GM13977 (cell line): ENCODE results near the gene LRP6.
"Not testable (repeated sequence)": the region's sequence is repeated elsewhere in the genome, so short reads cannot be mapped to it uniquely, and the experiment has no call there.

ENCODE experiments used
- DNase-seq: peaks from one replicate; pipeline ENCODE4 v3.0.0; 2012; ENCODE audit warnings: low spot score
- in situ Hi-C: fragments of 300-500 bp; cut with MboI; formaldehyde crosslinking; loops from one replicate; pipeline ENCODE4 v1.12.0; 2022; ENCODE audit warnings: low sequenced_read_pairs, low pct_unique_long_range_greater_than_20kb, mixed read lengths, inconsistent platforms; ENCODE audit not compliant: unreplicated experiment
- TF ChIP-seq, protein P1 (sequence below): IDR thresholded peaks from 2 replicates; pipeline ENCODE4 v1.5.1; 2012; ENCODE audit warnings: mild to moderate bottlenecking, control low read depth; ENCODE audit not compliant: insufficient read depth; ENCODE audit errors: extremely low read depth, missing control alignments

Gene LRP6

DNA sequence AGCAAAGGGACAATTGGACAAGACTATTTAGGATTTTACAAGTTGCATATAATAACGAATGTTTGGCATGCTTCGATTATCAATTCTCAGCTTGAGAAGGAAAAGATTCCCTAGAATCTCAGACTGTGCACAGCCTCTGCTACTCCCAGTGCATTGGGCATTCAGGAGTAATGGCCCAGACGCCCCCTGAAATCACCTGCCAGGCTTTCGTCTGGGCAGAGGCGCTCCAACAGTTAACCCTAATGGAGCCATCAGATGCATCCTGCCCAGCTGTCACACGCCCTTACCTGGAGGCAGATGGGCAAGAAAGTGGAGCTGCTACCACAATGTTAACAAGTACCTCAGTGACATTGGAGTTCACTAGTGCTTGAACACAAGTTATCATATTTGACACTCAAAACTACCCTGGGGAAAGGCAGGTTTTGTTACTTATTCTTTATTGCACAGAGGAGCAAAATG is 927 bp upstream of the LRP6 start:
- DNase-seq = peak; percentile 28
- in situ Hi-C loops = no loop called here

DNA sequence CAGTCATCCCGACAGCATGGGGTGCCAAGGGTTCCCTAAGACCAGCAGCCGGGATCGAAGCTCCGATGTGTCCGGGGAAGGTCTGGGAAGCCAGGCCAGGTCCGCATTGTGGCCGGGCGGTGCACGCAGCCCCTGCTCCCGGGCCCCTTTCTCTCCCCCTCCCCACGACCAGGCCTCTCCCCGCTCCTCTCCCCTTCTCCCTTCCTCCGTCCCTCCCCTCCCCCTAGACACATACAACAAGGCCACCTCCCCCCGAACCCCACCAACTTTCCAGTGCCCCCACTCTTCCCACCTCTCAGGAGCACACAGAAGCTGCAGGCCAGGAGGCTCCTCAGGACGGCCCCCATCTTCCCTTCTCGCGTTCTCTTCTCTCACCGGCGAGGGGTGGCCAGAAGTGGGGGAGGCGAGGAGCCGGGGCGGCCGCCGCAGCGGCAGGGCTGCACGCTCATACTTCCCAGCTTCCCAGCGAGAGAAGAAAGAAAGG is 413 bp downstream of the LRP6 start:
- DNase-seq = no peak
- in situ Hi-C loops = no loop called here
- TF ChIP-seq, protein P1, sequence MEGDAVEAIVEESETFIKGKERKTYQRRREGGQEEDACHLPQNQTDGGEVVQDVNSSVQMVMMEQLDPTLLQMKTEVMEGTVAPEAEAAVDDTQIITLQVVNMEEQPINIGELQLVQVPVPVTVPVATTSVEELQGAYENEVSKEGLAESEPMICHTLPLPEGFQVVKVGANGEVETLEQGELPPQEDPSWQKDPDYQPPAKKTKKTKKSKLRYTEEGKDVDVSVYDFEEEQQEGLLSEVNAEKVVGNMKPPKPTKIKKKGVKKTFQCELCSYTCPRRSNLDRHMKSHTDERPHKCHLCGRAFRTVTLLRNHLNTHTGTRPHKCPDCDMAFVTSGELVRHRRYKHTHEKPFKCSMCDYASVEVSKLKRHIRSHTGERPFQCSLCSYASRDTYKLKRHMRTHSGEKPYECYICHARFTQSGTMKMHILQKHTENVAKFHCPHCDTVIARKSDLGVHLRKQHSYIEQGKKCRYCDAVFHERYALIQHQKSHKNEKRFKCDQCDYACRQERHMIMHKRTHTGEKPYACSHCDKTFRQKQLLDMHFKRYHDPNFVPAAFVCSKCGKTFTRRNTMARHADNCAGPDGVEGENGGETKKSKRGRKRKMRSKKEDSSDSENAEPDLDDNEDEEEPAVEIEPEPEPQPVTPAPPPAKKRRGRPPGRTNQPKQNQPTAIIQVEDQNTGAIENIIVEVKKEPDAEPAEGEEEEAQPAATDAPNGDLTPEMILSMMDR = no peak

More for the DNA sequence above, 927 bp upstream of the LRP6 start:
- TF ChIP-seq, protein P1 = no peak

DNA sequence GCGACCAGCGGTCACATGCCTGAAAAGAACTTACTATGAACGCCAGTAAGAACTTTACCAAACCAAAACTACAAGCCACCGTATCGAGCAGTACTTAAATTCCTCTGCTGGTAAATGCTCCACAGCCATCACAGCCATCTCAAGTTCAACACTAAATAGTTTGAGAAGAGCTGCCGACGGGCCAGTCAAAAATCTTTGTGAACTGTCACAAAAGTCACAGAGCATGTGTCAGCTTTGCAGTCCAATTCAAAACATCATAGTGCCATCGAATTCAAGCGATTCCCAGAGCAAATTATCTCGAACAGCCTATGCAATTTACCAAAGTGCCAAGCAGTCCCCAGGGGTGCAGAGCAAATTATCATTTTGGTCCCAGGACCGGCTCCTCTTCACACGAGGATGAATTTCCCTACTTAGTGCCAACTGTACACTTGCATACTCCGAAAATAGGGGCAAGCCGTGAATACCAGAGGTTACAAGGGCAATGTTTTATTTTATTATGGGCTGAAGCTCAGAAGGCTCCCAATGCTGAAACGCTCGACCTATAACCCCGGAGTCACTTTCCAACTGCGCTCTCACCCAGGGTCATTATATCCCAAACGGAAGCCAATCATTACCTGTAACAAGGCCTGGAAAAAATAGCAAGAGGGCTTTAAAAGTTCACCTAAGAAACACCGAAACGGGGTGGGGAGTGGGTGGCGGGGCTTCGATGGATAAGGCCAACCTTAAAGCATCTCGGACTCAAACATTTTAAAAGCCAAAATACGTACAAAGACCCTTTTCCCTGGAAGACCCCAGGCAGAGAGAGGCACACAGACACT is 1.1 kb downstream of the LRP6 start:
- in situ Hi-C loops = no loop called here
- TF ChIP-seq, protein P1 = no peak
- peak; percentile 34 for DNase-seq

DNA sequence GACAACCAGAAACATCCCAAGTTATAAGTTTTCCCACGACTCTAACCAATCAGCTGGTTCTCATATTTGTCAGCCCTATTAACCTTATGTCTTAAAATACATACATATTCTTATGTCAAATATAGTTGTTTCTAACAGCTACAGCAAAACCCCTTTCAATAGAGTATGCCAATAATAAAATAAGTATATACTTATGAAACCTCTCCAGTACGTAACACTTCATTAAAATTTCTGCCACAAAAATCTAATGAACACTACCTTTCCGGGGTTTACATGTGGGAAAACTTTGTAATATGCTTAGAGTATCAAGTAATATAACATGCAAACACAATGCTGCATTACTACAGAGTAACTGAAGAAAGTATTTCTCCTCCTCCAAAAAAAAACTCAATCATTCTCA is 1.8 kb downstream of the LRP6 start:
- TF ChIP-seq, protein P1 = no peak
- DNase-seq = no peak
- in situ Hi-C loops = no loop called here

DNA sequence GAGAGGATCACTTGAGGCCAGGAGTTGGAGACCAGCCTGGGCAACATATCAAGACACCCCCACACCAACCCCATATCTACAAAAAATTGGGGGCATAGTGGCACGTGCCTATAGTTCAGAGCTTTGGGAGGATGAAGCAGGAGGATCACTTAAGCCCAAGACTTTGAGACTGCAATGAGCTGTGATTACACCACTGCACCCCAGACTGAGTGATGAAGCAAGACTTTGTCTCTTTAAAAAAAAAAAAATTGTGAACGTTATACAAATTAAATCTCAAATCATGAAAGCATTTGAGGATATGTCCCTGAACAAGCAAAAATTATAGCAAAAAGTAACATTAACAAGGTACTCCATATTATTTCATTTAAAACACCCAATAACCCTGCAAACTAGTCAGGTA is 2.9 kb downstream of the LRP6 start:
- in situ Hi-C loops = no loop called here
- TF ChIP-seq, protein P1 = no peak
- DNase-seq = no peak

DNA sequence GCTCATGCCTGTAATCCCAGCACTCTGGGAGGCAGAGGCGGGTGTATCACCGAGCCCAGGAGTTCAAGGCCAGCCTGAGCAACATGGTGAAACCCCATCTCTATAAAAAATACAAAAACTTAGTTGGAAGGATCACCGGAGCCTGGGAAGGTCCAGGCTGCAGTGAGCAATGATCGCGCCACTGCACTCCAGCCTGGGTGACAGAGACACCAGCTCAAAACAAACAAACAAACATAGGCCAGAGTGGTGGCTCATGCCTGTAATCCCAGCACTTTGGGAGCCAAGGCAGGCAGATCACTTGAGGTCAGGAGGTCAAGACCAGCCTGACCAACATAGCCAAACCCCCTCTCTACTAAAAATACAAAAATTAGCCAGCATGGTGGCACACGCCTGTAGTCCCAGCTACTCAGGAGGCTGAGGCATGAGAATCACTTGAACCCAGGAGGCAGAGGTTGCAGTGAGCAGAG is 10.5 kb downstream of the LRP6 start:
- DNase-seq, in situ Hi-C loops: not testable (repeated sequence)

DNA sequence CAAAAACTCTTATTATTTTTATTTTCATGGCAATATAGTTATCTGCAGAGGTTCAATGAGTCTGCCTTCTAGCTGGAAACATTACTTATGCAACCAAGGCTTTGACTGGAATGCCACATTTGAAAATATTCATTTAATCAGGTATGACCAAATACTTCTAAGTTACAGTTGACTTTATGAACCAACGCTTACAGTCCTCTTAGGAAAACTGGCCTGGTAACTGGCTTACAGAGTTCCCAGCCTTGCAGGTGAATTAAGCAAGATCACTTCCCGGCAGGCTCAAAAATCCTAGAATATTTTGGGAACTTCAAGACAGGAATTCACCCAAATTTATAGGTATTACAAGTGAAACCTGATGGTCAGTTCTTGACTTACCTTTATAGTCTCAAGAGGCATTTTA is 12.3 kb downstream of the LRP6 start:
- in situ Hi-C loops = no loop called here
- TF ChIP-seq, protein P1 = no peak
- no peak for DNase-seq
